ENCODE data around the gene VMP1.

DNA sequence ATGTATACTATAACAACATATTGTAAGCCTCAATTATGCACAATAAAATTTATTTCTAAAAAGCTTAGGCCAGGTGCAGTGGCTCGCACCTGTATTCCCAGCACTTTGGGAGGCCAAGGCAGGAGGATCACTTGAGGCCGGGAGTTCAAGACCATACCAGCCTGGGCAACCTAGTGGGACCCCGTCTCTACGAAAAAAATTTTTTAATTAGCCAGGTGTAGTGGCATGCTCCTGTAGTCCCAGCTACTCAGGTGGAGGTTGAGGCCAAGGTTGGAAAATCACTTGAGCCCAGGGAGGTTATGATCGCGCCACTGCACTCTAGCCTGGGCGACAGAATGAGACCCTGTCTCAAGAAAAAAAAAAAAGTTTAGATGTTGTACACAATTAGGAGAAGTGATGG lies 45.5 kb downstream of the VMP1 start:
- TF ChIP-seq, protein P1, sequence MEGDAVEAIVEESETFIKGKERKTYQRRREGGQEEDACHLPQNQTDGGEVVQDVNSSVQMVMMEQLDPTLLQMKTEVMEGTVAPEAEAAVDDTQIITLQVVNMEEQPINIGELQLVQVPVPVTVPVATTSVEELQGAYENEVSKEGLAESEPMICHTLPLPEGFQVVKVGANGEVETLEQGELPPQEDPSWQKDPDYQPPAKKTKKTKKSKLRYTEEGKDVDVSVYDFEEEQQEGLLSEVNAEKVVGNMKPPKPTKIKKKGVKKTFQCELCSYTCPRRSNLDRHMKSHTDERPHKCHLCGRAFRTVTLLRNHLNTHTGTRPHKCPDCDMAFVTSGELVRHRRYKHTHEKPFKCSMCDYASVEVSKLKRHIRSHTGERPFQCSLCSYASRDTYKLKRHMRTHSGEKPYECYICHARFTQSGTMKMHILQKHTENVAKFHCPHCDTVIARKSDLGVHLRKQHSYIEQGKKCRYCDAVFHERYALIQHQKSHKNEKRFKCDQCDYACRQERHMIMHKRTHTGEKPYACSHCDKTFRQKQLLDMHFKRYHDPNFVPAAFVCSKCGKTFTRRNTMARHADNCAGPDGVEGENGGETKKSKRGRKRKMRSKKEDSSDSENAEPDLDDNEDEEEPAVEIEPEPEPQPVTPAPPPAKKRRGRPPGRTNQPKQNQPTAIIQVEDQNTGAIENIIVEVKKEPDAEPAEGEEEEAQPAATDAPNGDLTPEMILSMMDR (IDR thresholded peaks at IDR 0.05) = no peak
- TF ChIP-seq SIN3A (IDR thresholded peaks at IDR 0.05; ENCODE audit: borderline replicate concordance, insufficient read depth, low read depth, low read length) = no peak
